Fibroblast of peridontal ligament (primary cell): ENCODE results near the gene NOL6.
"Not testable (repeated sequence)": the region's sequence is repeated elsewhere in the genome, so short reads cannot be mapped to it uniquely, and the experiment has no call there.

Source experiments
- DNase-seq: peaks from one replicate; pipeline ENCODE4 v3.0.0-alpha.2; 2010; ENCODE audit errors: extremely low read depth

NOL6 gene, protein sequence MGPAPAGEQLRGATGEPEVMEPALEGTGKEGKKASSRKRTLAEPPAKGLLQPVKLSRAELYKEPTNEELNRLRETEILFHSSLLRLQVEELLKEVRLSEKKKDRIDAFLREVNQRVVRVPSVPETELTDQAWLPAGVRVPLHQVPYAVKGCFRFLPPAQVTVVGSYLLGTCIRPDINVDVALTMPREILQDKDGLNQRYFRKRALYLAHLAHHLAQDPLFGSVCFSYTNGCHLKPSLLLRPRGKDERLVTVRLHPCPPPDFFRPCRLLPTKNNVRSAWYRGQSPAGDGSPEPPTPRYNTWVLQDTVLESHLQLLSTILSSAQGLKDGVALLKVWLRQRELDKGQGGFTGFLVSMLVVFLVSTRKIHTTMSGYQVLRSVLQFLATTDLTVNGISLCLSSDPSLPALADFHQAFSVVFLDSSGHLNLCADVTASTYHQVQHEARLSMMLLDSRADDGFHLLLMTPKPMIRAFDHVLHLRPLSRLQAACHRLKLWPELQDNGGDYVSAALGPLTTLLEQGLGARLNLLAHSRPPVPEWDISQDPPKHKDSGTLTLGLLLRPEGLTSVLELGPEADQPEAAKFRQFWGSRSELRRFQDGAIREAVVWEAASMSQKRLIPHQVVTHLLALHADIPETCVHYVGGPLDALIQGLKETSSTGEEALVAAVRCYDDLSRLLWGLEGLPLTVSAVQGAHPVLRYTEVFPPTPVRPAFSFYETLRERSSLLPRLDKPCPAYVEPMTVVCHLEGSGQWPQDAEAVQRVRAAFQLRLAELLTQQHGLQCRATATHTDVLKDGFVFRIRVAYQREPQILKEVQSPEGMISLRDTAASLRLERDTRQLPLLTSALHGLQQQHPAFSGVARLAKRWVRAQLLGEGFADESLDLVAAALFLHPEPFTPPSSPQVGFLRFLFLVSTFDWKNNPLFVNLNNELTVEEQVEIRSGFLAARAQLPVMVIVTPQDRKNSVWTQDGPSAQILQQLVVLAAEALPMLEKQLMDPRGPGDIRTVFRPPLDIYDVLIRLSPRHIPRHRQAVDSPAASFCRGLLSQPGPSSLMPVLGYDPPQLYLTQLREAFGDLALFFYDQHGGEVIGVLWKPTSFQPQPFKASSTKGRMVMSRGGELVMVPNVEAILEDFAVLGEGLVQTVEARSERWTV

DNA sequence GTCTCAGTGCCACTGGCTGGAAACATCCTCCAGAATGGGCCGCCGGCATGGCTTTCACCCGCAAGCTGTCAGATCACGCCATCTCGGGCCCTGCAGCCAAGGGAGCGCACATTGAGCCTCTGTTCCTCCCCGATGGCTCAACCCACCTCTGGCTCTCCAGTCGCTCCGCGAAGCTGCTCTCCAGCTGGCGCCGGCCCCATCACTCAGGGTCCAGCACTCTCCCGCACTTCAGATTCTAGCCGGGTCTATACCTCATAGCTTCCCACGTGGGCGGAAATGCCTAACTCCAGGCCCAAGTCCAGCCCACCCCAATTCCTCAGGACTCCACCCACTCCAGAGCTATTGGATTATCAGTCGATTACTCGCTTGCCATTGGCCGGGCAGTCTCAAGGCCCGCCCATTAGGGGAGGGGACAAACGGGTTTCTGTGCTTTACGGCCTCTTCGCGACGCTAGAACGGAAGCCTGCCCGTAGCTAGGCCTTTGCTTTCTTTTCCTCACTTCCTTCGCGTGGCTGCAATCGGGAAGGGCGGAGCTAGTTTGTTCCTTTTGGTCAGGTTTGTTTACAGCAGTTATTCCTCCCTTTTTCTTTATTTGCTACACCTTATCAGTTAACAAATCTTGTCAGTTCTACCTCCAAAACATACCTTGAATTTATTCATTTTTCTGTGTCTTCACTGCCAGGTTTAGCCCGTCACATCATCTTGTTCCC, at the start of gene NOL6:
Gene NOL6, minus strand, starts transcription at position 282 of the 710 bp plus-strand sequence. Its CDS starts 82 bp downstream, at position 200.
- DNase-seq: peak; percentile 99

DNA sequence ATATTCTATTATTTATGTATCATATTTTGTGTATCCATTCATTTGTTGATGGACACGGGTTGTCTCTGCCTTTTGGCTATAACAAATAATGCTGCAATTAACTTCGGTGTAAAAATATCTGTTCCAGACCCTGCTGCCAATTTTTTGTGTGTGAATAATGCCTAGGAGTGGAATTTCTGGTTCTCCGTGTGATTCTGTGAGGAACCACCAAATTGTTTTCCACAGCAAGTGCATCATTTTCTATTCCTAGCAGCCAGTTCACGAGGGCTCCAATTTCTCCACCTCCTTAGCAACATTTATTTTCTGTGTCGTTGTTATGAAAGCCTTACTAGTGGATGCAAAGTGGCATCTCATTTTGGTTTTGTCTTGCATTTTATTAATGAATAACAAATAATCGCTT, 48.1 kb upstream of the NOL6 start:
- DNase-seq: not testable (repeated sequence)

DNA sequence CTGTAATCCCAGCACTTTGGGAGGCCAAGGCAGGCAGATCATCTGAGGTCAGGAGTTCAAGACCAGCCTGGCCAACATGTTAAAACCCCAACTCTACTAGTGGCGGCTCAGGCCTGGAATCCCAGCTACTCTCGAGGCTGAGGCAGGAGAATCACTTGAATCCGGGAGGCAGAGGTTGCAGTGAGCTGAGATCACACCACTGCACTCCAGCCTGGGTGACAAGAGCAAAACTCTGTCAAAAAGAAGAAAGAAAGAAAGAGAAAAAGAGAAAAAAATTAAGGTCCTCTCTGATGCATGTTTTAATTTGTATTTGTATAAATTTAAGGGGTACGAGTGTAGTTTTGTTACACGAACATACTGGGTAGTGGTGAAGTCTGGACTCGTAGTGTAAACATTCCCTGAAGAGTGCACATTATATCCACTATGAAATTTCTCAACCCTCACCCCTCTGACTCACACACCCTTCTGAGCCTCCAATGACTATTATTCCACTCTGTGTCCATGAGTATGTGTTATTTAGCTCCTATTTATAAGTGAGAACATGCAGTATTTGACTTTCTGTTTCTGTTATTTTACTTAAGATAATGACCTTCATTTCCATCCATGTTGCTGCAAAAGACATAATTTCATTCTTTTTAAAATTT, 44.3 kb upstream of the NOL6 start:
- peak; percentile 86 for DNase-seq

DNA sequence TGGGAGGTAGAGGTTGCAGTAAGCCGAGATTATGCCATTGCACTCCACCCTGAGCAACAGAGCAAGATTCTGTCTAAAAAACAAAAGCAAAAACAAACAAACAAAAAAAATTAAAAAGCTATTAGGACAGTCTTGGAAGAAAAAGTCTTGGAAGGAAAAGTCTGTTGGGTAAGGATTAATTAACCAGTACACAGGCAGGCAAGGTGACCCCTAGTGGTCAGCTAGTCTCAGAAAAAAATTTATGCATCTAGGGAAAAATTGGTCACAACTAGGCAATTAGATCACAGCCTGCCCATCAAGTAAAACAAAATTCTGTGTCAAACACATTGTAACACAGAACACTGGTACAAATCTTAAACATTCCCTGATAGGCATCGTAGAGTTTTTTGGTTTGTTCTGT, 43.6 kb upstream of the NOL6 start:
- DNase-seq: peak; percentile 65

DNA sequence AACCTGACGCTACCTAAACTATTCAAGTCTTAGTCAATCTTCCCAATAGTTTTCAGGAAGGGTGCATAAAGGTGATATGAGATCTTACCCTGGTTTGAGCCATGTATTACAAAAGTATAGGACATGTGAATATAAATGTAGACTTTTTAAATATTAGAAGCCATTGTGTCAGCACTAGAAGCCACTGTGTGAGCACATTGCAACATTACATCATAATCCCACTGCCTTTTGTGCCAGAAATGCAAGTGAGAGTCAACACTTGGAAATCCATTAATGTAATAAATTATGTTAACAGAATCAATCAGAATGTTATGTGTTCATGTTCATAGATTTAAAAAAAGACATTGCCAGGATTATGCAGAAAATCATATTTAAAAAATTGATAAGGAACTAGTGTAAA, 42.7 kb upstream of the NOL6 start:
- DNase-seq: not testable (repeated sequence)

DNA sequence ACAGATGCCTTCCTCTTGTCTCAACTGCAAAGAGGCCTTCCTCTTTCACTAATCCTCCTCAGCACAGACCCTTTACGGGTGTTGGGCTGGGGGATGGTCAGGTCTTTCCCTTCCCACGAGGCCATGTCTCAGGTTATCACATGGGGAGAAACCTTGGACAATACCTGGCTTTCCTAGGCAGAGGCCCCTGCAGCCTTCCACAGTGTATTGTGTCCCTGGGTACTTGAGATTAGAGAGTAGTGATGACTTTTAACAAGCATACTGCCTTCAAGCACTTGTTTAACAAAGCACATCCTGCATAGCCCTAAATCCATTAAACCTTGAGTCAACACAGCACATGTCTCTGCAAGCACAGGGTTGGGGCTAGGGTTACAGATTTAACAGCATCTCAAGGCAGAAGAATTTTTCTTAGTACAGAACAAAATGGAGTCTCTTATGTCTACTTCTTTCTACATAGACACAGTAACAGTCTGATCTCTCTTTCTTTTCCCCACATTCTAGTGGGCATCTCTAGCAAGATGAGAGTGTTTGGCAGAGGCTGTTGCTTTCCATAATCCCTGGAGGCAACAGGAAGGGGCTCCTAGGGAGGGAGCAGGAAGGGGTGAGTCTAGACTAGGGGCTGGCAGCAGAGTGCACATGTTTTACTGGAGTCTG, 41.7 kb upstream of the NOL6 start:
- DNase-seq: not testable (repeated sequence)

DNA sequence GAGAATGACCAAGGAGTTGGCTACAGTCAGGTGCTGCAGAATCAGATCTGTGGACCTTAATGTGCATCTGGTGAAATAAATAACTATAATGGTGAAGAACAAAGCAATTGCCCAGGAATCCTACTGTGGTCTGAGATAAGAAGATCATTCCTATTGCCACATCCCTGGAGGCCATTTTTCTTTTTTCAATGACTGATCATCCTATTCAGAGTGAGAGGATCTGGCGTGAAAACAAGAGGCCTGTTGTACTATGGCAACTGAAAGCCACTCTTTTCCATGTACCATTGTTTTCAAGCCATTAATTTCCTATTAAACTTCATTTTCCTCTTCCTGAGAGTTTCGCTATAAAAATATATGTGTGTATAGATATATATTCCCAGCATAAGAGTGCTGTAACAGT, 38.8 kb upstream of the NOL6 start:
- not testable (repeated sequence) for DNase-seq

DNA sequence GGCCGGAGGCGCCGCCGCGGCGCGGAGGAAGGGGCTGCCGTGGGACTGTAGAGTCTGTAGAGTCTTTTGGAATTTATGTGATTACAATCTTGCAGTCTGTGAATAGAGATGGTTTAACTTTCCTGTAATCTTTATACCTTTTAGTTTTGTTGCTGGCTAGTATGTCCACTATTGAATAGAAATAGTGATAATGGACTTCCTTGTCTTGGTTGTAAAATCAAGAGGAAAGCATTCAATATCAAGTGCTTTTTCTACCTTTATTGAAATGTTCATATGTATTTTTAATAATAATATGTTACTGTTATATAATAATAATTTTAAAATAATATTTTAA, 37.4 kb upstream of the NOL6 start:
- not testable (repeated sequence) for DNase-seq

DNA sequence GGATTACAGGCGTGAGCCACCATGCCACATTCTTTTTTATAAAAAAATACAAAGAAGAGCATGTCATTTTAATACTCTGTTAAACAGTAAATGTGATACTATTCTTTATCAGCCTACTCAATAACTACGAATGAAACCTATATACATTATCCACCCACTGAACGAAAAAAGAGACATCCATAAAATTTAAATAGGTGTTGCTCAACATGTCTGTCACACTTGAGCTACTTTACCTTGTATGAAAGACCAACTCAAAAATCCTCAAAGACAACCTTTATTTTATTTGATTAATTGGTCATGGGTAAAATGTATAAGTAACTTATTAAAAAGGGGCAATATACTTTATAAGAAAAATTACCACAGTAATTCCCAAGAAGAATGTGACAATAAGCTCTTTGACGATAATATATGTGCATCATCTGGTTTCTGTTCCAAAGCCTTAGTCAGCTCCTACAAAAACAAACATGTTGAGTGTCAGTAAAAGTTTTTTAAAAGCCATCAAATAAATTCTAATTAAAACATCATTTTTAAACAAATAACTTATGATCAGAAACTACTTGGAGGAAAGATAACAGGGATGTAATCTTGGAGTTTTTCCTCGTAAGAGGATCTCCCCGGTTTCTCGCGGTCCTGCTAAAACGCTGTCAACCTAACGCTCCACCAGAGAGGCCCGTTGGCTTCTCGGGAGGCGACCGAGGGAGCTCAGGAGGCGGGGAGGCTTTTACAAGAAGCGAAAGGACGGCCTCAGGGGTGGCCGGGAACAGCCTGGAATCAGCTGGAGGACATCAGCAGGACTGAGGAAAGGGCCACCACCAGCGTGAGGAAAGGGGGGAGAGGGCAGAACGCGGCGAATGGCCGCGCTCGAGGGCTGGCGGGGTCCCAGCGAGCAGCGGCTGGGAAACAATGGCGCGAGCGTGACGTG, 36.8 kb upstream of the NOL6 start:
- peak; percentile 69 for DNase-seq

DNA sequence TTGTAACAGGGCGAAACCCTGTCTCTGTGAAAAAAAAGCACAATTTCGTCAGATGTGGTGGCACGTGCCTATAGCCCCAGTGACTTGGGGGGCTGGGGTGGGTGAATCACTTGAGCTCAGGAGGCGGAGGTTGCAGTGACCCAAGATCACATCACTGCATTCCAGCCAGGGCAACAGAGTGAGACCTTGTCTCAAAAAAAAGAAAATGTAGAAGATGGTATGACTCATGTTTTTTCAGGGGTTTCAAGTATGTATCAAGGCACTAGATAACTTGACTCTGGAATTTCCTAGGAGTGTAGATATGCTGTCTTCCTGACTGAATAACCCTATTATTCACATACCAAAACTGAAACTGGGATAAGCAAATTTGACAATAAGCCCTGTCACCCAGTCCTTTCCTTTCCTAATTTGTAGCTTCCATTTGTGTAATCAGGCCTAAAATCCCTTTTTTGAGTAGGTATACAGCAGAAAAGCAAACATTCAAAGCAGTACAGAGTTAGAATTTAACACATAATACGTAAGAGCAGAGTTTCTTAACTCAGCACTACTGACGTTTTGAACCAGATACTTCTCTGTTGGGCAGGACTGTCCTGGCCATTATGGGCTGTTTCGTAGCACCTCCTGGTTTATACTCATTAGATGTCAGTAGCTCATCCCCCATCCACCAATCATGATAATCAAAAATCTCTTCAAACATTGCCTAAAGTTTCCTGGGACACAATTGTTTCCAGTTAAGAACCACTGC, 33.1 kb upstream of the NOL6 start:
- DNase-seq: peak; percentile 93

DNA sequence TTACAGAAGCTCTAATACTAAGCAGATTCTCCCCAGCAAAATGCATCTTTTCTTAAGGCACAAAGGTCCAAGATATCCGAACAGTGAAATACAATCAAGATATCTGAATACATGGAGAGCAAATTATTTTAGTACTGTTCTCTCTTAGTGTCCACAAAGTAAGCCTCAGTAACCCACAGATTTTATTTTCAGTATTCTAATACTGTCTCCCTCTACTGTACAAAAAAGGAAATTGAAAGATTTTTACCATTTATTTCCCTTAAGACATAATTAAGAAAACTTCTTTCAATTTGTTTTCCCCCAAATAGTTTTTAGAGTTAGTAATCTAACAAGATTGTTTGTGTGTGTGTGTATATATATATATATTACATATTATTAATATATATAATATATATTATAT, 24.7 kb upstream of the NOL6 start:
- peak; percentile 67 for DNase-seq

DNA sequence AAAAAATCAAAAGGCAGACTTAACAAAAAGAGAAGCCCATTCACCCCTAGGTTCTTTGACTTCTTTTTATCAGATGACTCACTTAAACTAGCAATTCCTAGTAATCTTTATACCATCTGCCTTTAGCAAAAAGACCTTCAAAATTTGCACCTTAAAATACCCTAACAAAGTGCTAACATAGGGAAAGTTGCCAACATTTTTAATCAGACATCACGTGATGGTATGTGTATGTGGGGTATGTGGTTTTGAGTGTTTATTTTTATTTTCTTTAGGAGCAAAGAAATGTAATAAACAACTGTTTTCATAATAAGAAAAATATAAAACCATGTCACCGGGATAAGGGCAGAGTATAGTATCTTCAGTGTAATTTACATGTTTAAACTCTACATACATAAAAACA, 20.1 kb upstream of the NOL6 start:
- DNase-seq: not testable (repeated sequence)

DNA sequence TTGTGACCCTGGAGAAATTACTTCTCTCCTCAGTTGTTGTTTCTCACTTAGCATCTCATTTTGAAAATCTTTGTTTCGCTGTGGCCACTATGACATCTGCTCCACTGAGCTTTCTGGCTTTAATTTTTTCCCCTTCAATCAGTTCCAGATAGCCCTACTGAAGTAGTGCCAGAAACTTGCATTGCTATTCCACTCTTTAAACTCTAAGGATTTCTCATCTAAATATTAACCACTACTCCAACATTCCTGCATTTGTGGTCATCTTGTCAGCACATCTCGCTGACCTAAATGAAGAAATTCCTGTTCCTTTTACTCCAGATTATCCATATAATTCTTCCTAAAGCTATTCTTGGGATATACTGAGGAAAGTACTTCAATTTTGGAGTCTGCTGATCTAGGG, 15.3 kb upstream of the NOL6 start:
- peak; percentile 96 for DNase-seq

DNA sequence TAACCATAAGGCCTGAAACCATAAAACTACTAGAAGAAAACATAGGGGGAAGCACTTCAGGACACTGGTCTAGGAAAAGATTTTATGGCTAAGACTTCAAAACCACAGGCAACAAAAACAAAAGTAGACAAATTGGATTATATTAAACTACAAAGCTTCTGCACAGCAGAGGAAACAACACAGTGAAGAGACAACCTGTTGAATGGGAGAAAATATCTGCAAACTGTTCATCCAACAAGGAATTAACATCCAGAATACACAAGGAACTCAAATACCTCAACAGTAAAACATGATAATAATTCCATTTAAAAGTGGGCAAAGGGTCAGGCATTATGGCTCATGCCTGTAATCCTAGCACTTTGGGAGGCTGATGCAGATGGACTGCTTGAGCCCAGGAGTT, 11.6 kb upstream of the NOL6 start:
- DNase-seq: not testable (repeated sequence)

DNA sequence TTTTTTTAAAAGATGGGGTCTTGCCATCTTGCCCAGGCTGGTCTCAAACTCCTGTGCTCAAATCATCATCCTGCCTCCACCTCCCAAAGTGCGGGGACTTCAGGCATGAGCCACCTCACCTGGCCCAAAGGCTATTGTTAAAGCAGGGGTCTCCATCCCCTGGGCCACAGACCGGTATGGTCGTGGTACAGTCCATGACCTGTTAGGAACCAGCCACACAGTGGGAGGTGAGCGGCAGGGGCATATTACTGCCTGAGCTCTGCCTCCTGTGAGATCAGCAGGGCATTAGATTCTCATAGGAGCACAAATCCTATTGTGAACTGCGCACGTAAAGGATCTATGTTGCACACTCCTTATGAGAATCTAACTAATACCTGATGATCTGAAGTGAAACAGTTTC, 7.3 kb upstream of the NOL6 start:
- no peak for DNase-seq

DNA sequence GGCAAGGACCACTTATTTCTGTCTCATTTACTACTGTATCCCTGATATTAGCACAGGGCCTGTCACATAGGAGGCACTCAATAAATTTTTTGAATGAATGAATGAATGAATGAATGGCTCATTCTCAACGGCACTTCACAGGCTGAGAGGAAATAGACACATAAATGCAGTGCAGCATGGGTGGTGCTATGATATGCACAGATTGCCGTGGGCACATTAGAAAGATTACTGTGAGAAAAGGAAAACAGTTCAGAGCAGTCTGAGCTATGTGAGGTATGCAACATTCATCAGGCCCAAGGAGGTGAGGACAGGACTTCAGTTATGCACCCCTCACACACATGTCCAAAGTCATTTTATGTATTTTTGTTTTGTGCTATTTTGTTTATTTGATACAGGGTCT, 6.4 kb upstream of the NOL6 start:
- no peak for DNase-seq

DNA sequence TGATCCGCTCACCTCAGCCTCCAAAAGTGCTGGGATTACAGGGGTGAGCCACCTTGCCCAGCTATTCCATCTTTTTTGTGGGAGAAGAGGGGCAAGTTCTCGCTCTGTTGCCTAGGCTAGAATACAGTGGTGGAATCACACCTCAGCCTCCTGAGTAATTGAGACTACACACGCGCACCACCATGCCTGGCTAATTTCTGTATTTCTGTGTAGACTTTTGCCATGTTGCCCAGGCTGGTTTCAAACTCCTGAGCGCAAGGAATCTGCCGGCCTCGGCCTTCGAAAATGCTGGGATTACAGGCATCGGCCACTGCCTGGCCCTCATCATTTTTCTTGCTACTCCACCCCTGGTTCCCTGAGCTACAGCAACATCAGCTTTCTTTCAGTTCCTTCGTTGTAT, 2.8 kb upstream of the NOL6 start:
- DNase-seq: no peak

DNA sequence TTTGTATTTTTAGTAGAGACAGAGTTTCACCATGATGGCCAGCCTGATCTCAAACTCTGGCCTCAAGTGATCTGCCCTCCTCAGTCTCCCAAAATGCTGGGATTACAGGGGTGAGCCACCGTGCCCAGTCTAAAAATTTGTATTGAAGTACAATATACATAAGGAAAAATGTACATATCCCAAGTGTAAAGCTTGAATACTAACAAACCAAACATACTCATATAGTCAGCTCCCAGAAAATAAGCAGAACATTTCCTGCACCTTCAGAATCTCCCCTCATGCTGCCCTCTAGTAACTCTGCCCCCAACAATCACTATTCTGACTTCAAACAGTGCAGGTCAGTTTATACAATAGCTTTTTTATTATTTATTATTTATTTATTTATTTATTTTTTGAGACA, 1.6 kb upstream of the NOL6 start:
- no peak for DNase-seq
